PC-3 (cell line): Measurements from ENCODE around the gene MYH13. TPM values are rescaled to one million over a fixed set of nuclear protein-coding genes. Genes with fewer than 3 reads are reported as not detected.

Source experiments
- ATAC-seq: fragments of 200-7000 bp; cut with Tn5 transposase; 2 replicates; pipeline ENCODE4 v1.9.1; 2020; ENCODE audit warnings: mild to moderate bottlenecking, moderate library complexity
- BruUV-seq: library from RNA; stranded (reverse); fragments of 400-500 nt; replicated peaks from 2 replicates; lab custom pipeline; 2021; lab: Mats Ljungman, UMichigan
- CTCF ChIA-PET: fragments of 300-600 bp; sonication (Branson Sonifier 250); formaldehyde crosslinking; loops from one replicate; lab custom pipeline; 2022; ENCODE audit warnings: antibody characterized with exemption; lab: Charles Lee
- POLR2A ChIA-PET: fragments of 300-600 bp; sonication (Branson Sonifier 250); formaldehyde crosslinking; loops from one replicate; lab custom pipeline; 2022; ENCODE audit warnings: antibody characterized with exemption; ENCODE audit not compliant: unreplicated experiment; lab: Charles Lee
- DNase-seq: peaks from one replicate; pipeline ENCODE4 v3.0.0-alpha.2; 2015
- H2AFZ ChIP-seq: fragments of 300-600 bp; sonication (generic); 2 replicates; pipeline ENCODE4 v1.6.0; 2016; ENCODE audit warnings: antibody characterized with exemption, low read length
- H3F3A ChIP-seq: fragments of 300-600 bp; sonication (generic); one replicate; pipeline ENCODE4 v1.6.0; 2017; ENCODE audit warnings: antibody characterized with exemption, low read length, control low read depth, mild to moderate bottlenecking; ENCODE audit not compliant: unreplicated experiment
- H3K27ac ChIP-seq: fragments of 300-600 bp; sonication (generic); 2 replicates; pipeline ENCODE4 v1.5.1; 2016; ENCODE audit warnings: mild to moderate bottlenecking, low read length
- H3K27me3 ChIP-seq: fragments of 300-600 bp; sonication (generic); 2 replicates; pipeline ENCODE4 v1.6.1; 2016; ENCODE audit warnings: low read length, mixed read lengths
- H3K36me3 ChIP-seq: fragments of 300-600 bp; sonication (generic); 2 replicates; pipeline ENCODE4 v1.6.1; 2016; ENCODE audit warnings: low read depth, mixed run types, low read length, mixed read lengths
- H3K4me1 ChIP-seq: fragments of 300-600 bp; sonication (generic); 2 replicates; pipeline ENCODE4 v1.5.1; 2016; ENCODE audit warnings: low read length; ENCODE audit not compliant: insufficient read depth
- H3K4me2 ChIP-seq: fragments of 300-600 bp; sonication (generic); 2 replicates; pipeline ENCODE4 v1.6.0; 2016; ENCODE audit warnings: low read length
- H3K4me3 ChIP-seq: fragments of 300-600 bp; sonication (generic); 2 replicates; pipeline ENCODE4 v1.5.1; 2016; ENCODE audit warnings: mild to moderate bottlenecking, low read length, mixed read lengths
- H3K79me2 ChIP-seq: fragments of 300-600 bp; sonication (generic); 2 replicates; pipeline ENCODE4 v1.6.1; 2017; ENCODE audit warnings: low read length, mixed read lengths
- H3K9ac ChIP-seq: fragments of 300-600 bp; sonication (generic); 2 replicates; pipeline ENCODE4 v1.6.0; 2016; ENCODE audit warnings: mild to moderate bottlenecking, low read length
- H3K9me2 ChIP-seq: fragments of 300-600 bp; sonication (generic); replicated peaks from 2 replicates; pipeline ENCODE4 v1.6.1; 2016; ENCODE audit warnings: mixed run types, low read length, mixed read lengths
- H3K9me3 ChIP-seq: fragments of 300-600 bp; sonication (generic); 2 replicates; pipeline ENCODE4 v1.6.1; 2016; ENCODE audit warnings: low read length, mixed read lengths
- H4K20me1 ChIP-seq: fragments of 300-600 bp; sonication (generic); 2 replicates; pipeline ENCODE4 v1.6.1; 2016; ENCODE audit warnings: low read length, mixed read lengths
- CTCF ChIP-seq: fragments of 300-600 bp; sonication (generic); conservative IDR thresholded peaks from 2 replicates; pipeline ENCODE4 v1.5.1; 2017; ENCODE audit warnings: antibody characterized with exemption, low read depth, mild to moderate bottlenecking, low read length
- EZH2 ChIP-seq: fragments of 300-600 bp; sonication (generic); IDR thresholded peaks from one replicate; pipeline ENCODE4 v1.6.1; 2017; ENCODE audit warnings: antibody characterized with exemption, mild to moderate bottlenecking, low read length; ENCODE audit not compliant: unreplicated experiment
- EZH2phosphoT487 ChIP-seq: fragments of 300-600 bp; sonication (generic); IDR thresholded peaks from 2 replicates; pipeline ENCODE4 v1.6.1; 2018; ENCODE audit warnings: mild to moderate bottlenecking, antibody characterized with exemption, low read length, borderline replicate concordance
- intact Hi-C: fragments of 100-400 bp; cut with micrococcal nuclease; formaldehyde crosslinking; loops from 2 replicates; pipeline ENCODE4 v1.9.0; 2023
- total RNA-seq: library from RNA; depleted of rRNA; stranded (reverse); fragments of >200 nt; gene quantifications from 2 replicates; pipeline ENCODE4 v1.2.3, GENCODE V29; 2014

Gene MYH13
- total RNA-seq, 1 experiment from 2014 or later: not detected

GRCh38 chr17:10384175-10384574, 11.4 kb upstream of the MYH13 start:
- Histone ChIP-seq H4K20me1 (no peaks in the 10 kb centered on the region), H3K27ac (no peak overlapping the region), H3K9ac (no peak overlapping the region), H3K36me3 (no peaks in the 10 kb centered on the region), H3K27me3 (0 out of 2 replicates have a peak, but pooled peaks cover 2% of the 10 kb centered on the region), H3K9me3 (no peaks in the 10 kb centered on the region), H3K4me2 (no peak overlapping the region), H3F3A (no peaks in the 10 kb centered on the region), H3K4me3 (no peak overlapping the region), H3K4me1 (no peaks in the 10 kb centered on the region), H2AFZ (no peak overlapping the region), H3K9me2 (no peaks in the 10 kb centered on the region), H3K79me2 (no peaks in the 10 kb centered on the region)
- intact Hi-C loops: no loop called here
- no peak for TF ChIP-seq EZH2
- no peak for TF ChIP-seq EZH2phosphoT487
- no peak for TF ChIP-seq CTCF
- POLR2A ChIA-PET: no interaction called here
- no TSS peak for BruUV-seq
- CTCF ChIA-PET: no interaction called here
- DNase-seq (no peak), ATAC-seq (no peak)

GRCh38 chr17:10380631-10381408, 8.0 kb upstream of the MYH13 start:
- BruUV-seq: no TSS peak
- Histone ChIP-seq H3K4me1 (no peaks in the 10 kb centered on the region), H3K4me3 (no peak overlapping the region), H2AFZ (no peak overlapping the region), H3F3A (no peaks in the 10 kb centered on the region), H3K27ac (no peak overlapping the region), H3K27me3 (no peaks in the 10 kb centered on the region), H3K79me2 (no peaks in the 10 kb centered on the region), H3K9ac (no peak overlapping the region), H3K4me2 (no peak overlapping the region), H3K9me2 (no peaks in the 10 kb centered on the region), H4K20me1 (no peaks in the 10 kb centered on the region), H3K9me3 (no peaks in the 10 kb centered on the region), H3K36me3 (no peaks in the 10 kb centered on the region)
- ChIA-PET CTCF (no interaction called here), POLR2A (no interaction called here)
- ATAC-seq: no peak
- TF ChIP-seq CTCF (no peak), EZH2 (no peak), EZH2phosphoT487 (no peak)
- intact Hi-C loops: no loop called here
- DNase-seq: no peak

- no peak overlapping the region for H3K4me3 ChIP-seq
- no peaks in the 10 kb centered on the region for H3F3A ChIP-seq
- no peaks in the 10 kb centered on the region for H3K27me3 ChIP-seq
- no peak overlapping the region for H2AFZ ChIP-seq
- TF ChIP-seq EZH2phosphoT487 (no peak), EZH2 (no peak), CTCF (no peak)
- H3K27ac ChIP-seq: no peak overlapping the region
- H3K79me2 ChIP-seq: no peaks in the 10 kb centered on the region
- H3K36me3 ChIP-seq: no peaks in the 10 kb centered on the region
- no peak overlapping the region for H3K9ac ChIP-seq
- CTCF ChIA-PET: no interaction called here
- no peaks in the 10 kb centered on the region for H3K9me3 ChIP-seq
- no peaks in the 10 kb centered on the region for H4K20me1 ChIP-seq
- intact Hi-C loops: no loop called here
- POLR2A ChIA-PET: no interaction called here
- DNase-seq (no peak), ATAC-seq (no peak)
- no peaks in the 10 kb centered on the region for H3K9me2 ChIP-seq
- H3K4me1 ChIP-seq: no peaks in the 10 kb centered on the region
- no TSS peak for BruUV-seq
- no peak overlapping the region for H3K4me2 ChIP-seq
Observed at GRCh38 chr17:10370016-10370608, 2.7 kb downstream of the MYH13 start.
